Stomach (tissue), 9 donors: Measurements from ENCODE around the gene RAX2. TPM values are rescaled to one million over a fixed set of nuclear protein-coding genes. Genes with fewer than 3 reads are reported as not detected.
"Not testable (repeated sequence)": the region's sequence is repeated elsewhere in the genome, so short reads cannot be mapped to it uniquely, and the experiment has no call there.

Source experiments
- DNase-seq, 2 donors: peaks; one replicate each; pipeline versions ENCODE4 v3.0.0 to v3.0.0-alpha.2; 2013 to 2019
- H3K27ac ChIP-seq, 5 donors: fragments of 200-600 bp in 4 of 5; sonication (generic) in 4 of 5; one replicate each; pipeline ENCODE4 v1.5.1; 2013 to 2019; ENCODE audit warnings: mild to moderate bottlenecking in 1 of 5, moderate library complexity in 1 of 5
- H3K27me3 ChIP-seq, 3 donors: fragments of 200-600 bp; sonication (generic); one replicate each; pipeline ENCODE4 v1.5.1; 2017 to 2019; ENCODE audit warnings: mixed run types in 1 of 3
- H3K36me3 ChIP-seq, 4 donors: fragments of 200-600 bp; sonication (generic); 1 replicate in 3 of 4; 2 replicates in 1 of 4; pipeline ENCODE4 v1.5.1; 2016 to 2019
- H3K4me1 ChIP-seq, 4 donors: fragments of 200-600 bp; sonication (generic); one replicate each; pipeline ENCODE4 v1.5.1; 2016 to 2019
- H3K4me3 ChIP-seq, 4 donors: fragments of 200-600 bp; sonication (generic) in 3 of 4; one replicate each; pipeline ENCODE4 v1.5.1; 2016 to 2019; ENCODE audit warnings: mild to moderate bottlenecking in 1 of 4
- H3K9me3 ChIP-seq, 4 donors: fragments of 200-600 bp; sonication (generic); one replicate each; pipeline ENCODE4 v1.5.1; 2016 to 2019
- EP300 ChIP-seq: sonication (generic); formaldehyde crosslinking; IDR thresholded peaks from one replicate; pipeline ENCODE4 v1.6.1; 2017; ENCODE audit warnings: antibody characterized with exemption
- POLR2A ChIP-seq, 4 donors: fragments of 450-650 bp; IDR thresholded peaks; one replicate each; pipeline ENCODE4 v1.6.1; 2016; ENCODE audit warnings: antibody characterized with exemption in 4 of 4, control low read depth in 2 of 4, mild to moderate bottlenecking in 1 of 4, moderate library complexity in 1 of 4
- POLR2AphosphoS5 ChIP-seq, 3 donors: sonication (generic); formaldehyde crosslinking; IDR thresholded peaks; one replicate each; pipeline ENCODE4 v1.6.1; 2016; ENCODE audit warnings: antibody characterized with exemption in 3 of 3
- WGBS, 5 donors: extraction: QIAGEN DNeasy Blood & Tissue Kit in 3 of 5; methylation state at CpG; one replicate each; pipeline versions ENCODE4 v1.1.5 to v1.1.7; 2013 to 2018; 5-methylcytosine and 5-hydroxymethylcytosine counted together
- intact Hi-C: fragments of 100-400 bp; cut with DNase I; formaldehyde crosslinking; loops from one replicate; pipeline ENCODE4 v1.15.1; 2023; ENCODE audit warnings: low total_unique reads
- polyA plus RNA-seq, 3 donors: library from polyadenylated mRNA; stranded (reverse); fragments of 200-250 nt; gene quantifications; one replicate each; pipeline ENCODE4 v1.2.3, GENCODE V29; 2013
- total RNA-seq, 5 donors: library from RNA; depleted of rRNA; stranded (reverse); fragments of >200 nt; gene quantifications; one replicate each; pipeline versions ENCODE4 v1.1.0 to v1.2.3, GENCODE V29; 2014 to 2016
- TF ChIP-seq, protein P1 (sequence below), 7 experiments: fragments of 450-650 bp in 4 of 7; fragments of 200-600 bp in 3 of 7; sonication (generic) in 3 of 7; IDR thresholded peaks; one replicate each; pipeline ENCODE4 v1.5.1; 2016 to 2019; ENCODE audit warnings: antibody characterized with exemption in 7 of 7, control low read depth in 2 of 7, mild to moderate bottlenecking in 1 of 7
- donor health status: healthy with polysubstance abuse.
- donor health status: Bipolar disorder and iron deficiency.
- donor health status: healthy.

RAX2 gene
- total and polyA plus RNA-seq, 8 donors, result not detected

DNA sequence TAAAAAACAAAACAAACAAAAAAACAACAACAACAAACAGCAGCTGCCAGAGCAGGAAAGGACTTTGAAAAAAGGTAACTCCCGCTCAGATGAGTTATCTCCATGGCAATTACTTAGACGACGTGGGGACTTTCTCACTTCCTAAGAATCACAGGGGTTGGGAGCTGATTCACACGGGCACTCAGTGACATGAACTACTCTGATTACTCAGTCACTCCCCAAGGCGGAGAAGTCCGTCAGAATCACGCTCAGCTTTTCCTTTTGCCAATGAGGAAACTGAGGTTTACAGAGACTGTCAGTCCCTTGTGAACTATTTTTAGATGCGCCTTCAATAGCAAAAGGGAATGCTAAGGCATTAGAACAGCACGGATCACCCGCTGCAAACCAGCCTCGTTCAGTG lies 46.4 kb upstream of the RAX2 start:
- no peaks in the 10 kb centered on the region for H3K9me3 ChIP-seq
- no peak overlapping the region for H3K27ac ChIP-seq
- no peak overlapping the region for H3K4me3 ChIP-seq
- peaks cover 3 to 17% (median 6%) of the 10 kb centered on the region in 4 donors for H3K4me1 ChIP-seq
- intact Hi-C loops, result no loop called here
- H3K27me3 ChIP-seq, result peaks cover 0 to 18% (median 3%) of the 10 kb centered on the region in 3 donors
- no peak for TF ChIP-seq POLR2AphosphoS5 (IDR thresholded peaks at IDR 0.05)
- TF ChIP-seq, protein P1, sequence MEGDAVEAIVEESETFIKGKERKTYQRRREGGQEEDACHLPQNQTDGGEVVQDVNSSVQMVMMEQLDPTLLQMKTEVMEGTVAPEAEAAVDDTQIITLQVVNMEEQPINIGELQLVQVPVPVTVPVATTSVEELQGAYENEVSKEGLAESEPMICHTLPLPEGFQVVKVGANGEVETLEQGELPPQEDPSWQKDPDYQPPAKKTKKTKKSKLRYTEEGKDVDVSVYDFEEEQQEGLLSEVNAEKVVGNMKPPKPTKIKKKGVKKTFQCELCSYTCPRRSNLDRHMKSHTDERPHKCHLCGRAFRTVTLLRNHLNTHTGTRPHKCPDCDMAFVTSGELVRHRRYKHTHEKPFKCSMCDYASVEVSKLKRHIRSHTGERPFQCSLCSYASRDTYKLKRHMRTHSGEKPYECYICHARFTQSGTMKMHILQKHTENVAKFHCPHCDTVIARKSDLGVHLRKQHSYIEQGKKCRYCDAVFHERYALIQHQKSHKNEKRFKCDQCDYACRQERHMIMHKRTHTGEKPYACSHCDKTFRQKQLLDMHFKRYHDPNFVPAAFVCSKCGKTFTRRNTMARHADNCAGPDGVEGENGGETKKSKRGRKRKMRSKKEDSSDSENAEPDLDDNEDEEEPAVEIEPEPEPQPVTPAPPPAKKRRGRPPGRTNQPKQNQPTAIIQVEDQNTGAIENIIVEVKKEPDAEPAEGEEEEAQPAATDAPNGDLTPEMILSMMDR (IDR thresholded peaks at IDR 0.05), result no peak
- TF ChIP-seq EP300, result no peak
- no peaks in the 10 kb centered on the region for H3K36me3 ChIP-seq
- 26 to 46% (median 35%) methylated on average over 11 of the region's 11 CpGs for WGBS, 5 donors
- DNase-seq, result no peak

DNA sequence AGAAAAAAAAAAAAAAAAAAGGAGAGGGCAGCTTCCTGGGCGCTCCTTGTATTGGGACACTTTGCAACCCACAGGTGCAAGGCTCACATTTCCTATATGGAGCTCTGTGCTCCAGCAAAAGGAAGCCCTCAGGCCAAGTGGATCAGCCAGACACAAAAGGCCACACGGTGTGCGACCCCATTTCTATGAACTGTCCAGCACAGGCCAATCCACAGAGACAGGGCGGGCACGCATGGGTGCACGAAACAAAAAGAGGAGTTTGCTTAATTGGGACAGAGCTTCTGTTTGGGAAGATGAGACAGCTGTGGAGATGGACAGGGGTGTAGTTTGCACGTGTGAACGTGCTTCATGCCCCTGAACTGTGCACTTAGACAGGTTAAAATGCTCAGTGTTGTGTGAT lies 45.7 kb upstream of the RAX2 start:
- no peak for TF ChIP-seq EP300
- TF ChIP-seq, protein P1 (IDR thresholded peaks at IDR 0.05), result no peak
- no peak for TF ChIP-seq POLR2A (IDR thresholded peaks at IDR 0.05)
- H3K4me3 ChIP-seq, result no peak overlapping the region
- no peaks in the 10 kb centered on the region for H3K9me3 ChIP-seq
- no peaks in the 10 kb centered on the region for H3K36me3 ChIP-seq
- peaks cover 6 to 24% (median 10%) of the 10 kb centered on the region in 4 donors for H3K4me1 ChIP-seq
- intact Hi-C loops, result no loop called here
- DNase-seq, result no peak
- H3K27ac ChIP-seq, result no peak overlapping the region
- WGBS, 5 donors, result 83 to 89% (median 87%) methylated on average over 8 of the region's 8 CpGs
- peaks cover 0 to 12% (median 0%) of the 10 kb centered on the region in 3 donors for H3K27me3 ChIP-seq

DNA sequence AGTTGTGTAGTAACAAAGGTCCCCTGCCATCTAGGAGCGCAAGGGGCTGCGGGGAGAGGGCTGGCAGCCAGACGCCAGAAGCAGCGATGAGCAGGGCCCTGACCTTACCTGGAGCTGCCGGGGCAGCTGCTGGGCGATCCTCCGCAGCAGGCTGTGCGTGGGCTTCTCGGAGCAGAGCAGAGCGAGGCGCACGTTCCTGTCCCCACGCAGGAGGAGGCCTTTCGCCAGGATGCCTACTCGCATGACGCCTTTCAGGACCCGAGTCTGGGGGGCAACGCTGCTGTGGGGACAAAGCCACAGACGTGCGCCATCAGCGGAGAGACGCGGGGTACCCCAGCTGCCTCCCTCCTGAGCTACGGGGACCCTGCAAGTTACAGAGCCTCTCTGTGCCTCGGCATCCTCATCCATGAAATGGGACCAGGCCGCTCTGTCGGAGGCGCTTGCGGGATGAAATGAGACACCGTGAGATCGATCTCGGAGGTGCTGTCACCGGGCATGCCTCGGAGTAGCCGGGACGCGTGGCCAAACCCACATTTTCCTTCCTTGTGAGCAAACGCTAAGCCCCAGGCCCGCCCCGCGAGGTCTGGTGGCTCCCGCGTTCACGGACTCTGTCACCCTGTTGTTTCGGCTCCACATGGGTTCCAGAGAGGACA lies 44.7 kb upstream of the RAX2 start:
- WGBS, 5 donors, result 89 to 95% (median 91%) methylated on average over 32 to 45 of the region's 45 CpGs
- intact Hi-C loops, result no loop called here

DNA sequence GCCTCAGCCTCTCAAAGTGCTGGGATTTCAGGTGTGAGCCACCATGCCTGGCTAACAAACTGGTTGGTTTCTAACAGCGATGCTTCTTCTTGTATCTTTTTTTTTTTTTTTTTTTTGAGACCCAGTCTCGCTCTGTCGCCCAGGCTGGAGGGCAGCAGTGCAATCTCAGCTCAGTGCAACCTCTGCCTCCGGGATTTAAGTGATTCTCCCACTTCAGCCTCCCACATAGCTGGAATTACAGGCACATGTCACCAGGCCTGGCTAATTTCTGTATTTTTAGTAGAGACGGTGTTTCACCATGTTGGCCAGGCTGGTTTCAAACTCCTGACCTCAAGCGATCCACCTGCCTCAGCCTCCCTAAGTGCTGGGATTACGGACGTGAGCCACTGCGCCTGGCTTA lies 44.1 kb upstream of the RAX2 start:
- H3K27me3 ChIP-seq, H3K27ac ChIP-seq, H3K9me3 ChIP-seq, intact Hi-C loops, H3K36me3 ChIP-seq, DNase-seq, H3K4me3 ChIP-seq: not testable (repeated sequence)
- peaks cover 0 to 31% (median 8%) of the 10 kb centered on the region in 4 donors for H3K4me1 ChIP-seq
- 89 to 96% (median 93%) methylated on average over 9 of the region's 9 CpGs for WGBS, 5 donors

More for the DNA sequence above, 44.7 kb upstream of the RAX2 start:
- H3K36me3 ChIP-seq, result no peaks in the 10 kb centered on the region
- peaks cover 0 to 5% (median 0%) of the 10 kb centered on the region in 3 donors for H3K27me3 ChIP-seq
- H3K27ac ChIP-seq, result no peak overlapping the region
- peaks cover under 1 to 27% (median 8%) of the 10 kb centered on the region in 4 donors for H3K4me1 ChIP-seq
- DNase-seq, result no peak
- H3K4me3 ChIP-seq, result no peak overlapping the region
- H3K9me3 ChIP-seq, result no peaks in the 10 kb centered on the region
- no peak for TF ChIP-seq POLR2AphosphoS5 (IDR thresholded peaks at IDR 0.05)
- TF ChIP-seq POLR2A (IDR thresholded peaks at IDR 0.05), result no peak
- TF ChIP-seq EP300, result no peak
- TF ChIP-seq, protein P1 (IDR thresholded peaks at IDR 0.05), result no peak

DNA sequence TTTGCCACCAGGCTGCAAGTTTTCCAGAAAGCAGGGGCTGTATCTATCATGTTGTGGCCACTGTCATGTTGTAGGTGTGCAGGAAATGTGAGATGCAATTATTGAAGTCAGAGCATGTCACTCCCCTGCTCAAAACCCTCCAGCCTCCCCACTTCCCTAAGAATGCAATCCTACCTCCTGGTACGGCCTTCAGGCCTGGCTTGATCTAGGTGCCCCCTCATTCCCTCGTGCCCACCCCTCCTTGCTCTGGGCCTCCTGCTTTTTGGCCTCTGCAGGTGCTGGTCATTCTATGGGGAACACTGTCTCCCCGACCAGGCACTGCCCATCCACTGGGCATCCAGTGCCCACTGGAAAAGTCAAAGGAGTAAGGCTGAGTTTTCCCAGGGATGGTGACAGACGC lies 42.6 kb upstream of the RAX2 start:
- Histone ChIP-seq H3K36me3 (no peaks in the 10 kb centered on the region), H3K4me3 (no peak overlapping the region), H3K27me3 (peaks cover 0 to 18% (median 0%) of the 10 kb centered on the region in 3 donors), H3K4me1 (peaks cover 0 to 32% (median 8%) of the 10 kb centered on the region in 4 donors), H3K27ac (no peak overlapping the region), H3K9me3 (no peaks in the 10 kb centered on the region)
- no peak for TF ChIP-seq POLR2A (IDR thresholded peaks at IDR 0.05)
- TF ChIP-seq POLR2AphosphoS5 (IDR thresholded peaks at IDR 0.05), result no peak
- TF ChIP-seq EP300, result no peak
- TF ChIP-seq, protein P1 (IDR thresholded peaks at IDR 0.05), result no peak
- 84 to 94% (median 90%) methylated on average over 4 of the region's 4 CpGs for WGBS, 5 donors
- intact Hi-C loops, result no loop called here
- DNase-seq, result no peak
